Measurements from ENCODE around the gene ATP6V0D1.
A peak's percentile ranks its signal among the peaks of the same experiment; 100 is the strongest.

ATP6V0D1 gene

DNA sequence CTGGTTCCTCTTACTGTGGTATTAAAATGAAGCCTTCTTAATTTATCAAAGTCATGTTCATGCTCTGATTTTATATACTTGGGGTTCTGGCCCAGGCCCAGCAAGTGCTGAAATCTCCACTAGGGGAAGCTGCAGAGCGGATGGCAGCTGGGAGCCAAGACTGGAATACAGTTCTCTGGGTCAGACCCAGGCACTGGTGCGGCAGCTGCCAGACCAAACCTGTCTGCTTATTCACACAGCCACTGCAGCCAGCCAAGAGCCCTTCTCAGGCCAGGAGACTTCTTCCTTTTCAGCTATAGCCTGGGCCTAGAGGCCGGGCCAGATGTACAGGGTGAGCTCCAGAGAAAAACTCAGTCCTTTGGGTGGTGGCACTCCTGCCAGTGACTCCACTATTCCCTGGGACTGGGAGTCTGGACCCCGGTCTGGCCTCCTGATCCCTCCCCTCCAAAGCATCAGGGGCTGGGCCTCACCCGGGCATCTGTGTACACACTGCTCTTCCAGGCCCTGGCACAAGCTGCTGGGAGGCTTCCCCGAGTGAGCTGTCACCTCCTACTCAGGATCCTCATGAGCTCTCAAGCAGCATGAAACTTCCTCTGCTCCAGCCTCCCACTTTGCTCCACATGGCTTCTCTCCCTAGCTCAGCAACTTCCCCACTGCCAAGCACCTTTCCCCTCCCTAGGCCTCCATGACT, 24.4 kb downstream of the ATP6V0D1 start:
- no peak for TF ChIP-seq TARDBP (IDR thresholded peaks at IDR 0.05)
- ChIA-PET POLR2A (interaction anchor here (0.6 to 1.4 kb wide), 2 partner anchors 24 to 25 kb away, joined by 3 to 4 read pairs; partner anchors contain the start of genes ATP6V0D1 and HSD11B2), CTCF (interaction anchor here (0.8 to 1.5 kb wide), 5 partner anchors 8 to 34 kb away, joined by 3 to 8 read pairs (median 5); no protein-coding TSS in a partner anchor)
- DNase-seq (ENCODE audit: extremely low spot score) = no peak

GRCh38 chr16:67454852-67455251, 26.1 kb downstream of the ATP6V0D1 start:
- ChIA-PET CTCF (no interaction called here), POLR2A (no interaction called here)
- TF ChIP-seq SUZ12 (IDR thresholded peaks at IDR 0.05) = no peak
- no peak for TF ChIP-seq ELF4 (IDR thresholded peaks at IDR 0.05)
- no peak for TF ChIP-seq SP1 (IDR thresholded peaks at IDR 0.05)
- no peak for TF ChIP-seq L3MBTL2 (conservative IDR thresholded peaks at IDR 0.05)
- no peak for TF ChIP-seq LEF1 (IDR thresholded peaks at IDR 0.05; ENCODE audit: borderline replicate concordance)
- no peak for TF ChIP-seq TARDBP (IDR thresholded peaks at IDR 0.05)
- TF ChIP-seq FOXM1 (IDR thresholded peaks at IDR 0.05; ENCODE audit: borderline replicate concordance) = no peak
- no peak for TF ChIP-seq FOXK2 (IDR thresholded peaks at IDR 0.05)
- no peak for TF ChIP-seq HDGF (IDR thresholded peaks at IDR 0.05; ENCODE audit: borderline replicate concordance)
- no peak for TF ChIP-seq NFRKB (IDR thresholded peaks at IDR 0.05)
- DNase-seq (ENCODE audit: extremely low spot score) = no peak

- ChIA-PET POLR2A (interaction anchor here (0.9 kb wide), 1 partner anchor 27 kb away, joined by 3 read pairs; no protein-coding TSS in a partner anchor), CTCF (no interaction called here)
- TF ChIP-seq, protein P1, sequence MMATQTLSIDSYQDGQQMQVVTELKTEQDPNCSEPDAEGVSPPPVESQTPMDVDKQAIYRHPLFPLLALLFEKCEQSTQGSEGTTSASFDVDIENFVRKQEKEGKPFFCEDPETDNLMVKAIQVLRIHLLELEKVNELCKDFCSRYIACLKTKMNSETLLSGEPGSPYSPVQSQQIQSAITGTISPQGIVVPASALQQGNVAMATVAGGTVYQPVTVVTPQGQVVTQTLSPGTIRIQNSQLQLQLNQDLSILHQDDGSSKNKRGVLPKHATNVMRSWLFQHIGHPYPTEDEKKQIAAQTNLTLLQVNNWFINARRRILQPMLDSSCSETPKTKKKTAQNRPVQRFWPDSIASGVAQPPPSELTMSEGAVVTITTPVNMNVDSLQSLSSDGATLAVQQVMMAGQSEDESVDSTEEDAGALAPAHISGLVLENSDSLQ (IDR thresholded peaks at IDR 0.05) = 0 out of 2 replicates have a peak, but pooled peaks have one; percentile 10
- no peak for TF ChIP-seq HDGF (IDR thresholded peaks at IDR 0.05; ENCODE audit: borderline replicate concordance)
- DNase-seq (ENCODE audit: extremely low spot score) = no peak
Observed at GRCh38 chr16:67454104-67454503, 26.9 kb downstream of the ATP6V0D1 start.

- TF ChIP-seq BHLHE40 (IDR thresholded peaks at IDR 0.05; ENCODE audit: borderline replicate concordance) (no peak), NFRKB (IDR thresholded peaks at IDR 0.05) (no peak), ZNF384 (IDR thresholded peaks at IDR 0.05) (no peak)
- ChIA-PET POLR2A (no interaction called here), CTCF (interaction anchor here (0.8 kb wide), 1 partner anchor 11 kb away, joined by 4 read pairs; no protein-coding TSS in a partner anchor)
- DNase-seq (ENCODE audit: extremely low spot score) = no peak
Observed at GRCh38 chr16:67451704-67452435, 29.1 kb downstream of the ATP6V0D1 start.

DNA sequence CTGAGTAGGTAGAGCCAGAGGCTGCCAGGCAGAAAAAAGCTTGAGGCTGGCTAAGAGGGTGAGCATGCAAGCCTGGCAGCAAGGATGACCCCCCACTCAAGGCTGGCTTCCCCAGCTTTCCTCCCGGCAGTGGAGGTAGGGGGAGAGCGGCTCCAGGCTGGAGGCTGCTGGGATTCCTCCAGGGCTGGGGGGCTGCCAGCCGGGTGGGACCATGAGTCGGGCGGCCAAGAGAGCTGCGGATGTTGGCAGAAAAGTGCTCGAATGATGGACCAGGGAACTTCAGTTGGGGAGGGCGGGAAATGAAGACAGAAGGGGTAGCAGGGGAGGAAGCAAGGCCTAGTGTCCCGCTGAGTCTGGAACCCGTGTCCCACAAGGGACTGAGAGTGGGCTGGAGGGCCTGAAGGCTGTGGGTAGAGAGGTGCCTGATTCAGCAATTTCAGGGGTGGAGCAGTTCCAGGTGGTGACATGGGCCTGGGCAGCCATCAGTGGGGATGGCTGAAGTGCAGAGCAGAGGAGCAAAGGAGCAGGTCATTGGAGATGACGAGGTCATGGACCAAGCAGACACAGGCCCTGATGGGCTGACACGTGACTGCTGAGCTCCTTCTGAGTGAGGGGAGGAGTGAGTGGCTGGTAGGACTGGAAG, 29.8 kb downstream of the ATP6V0D1 start:
- ChIA-PET CTCF (interaction anchor here (1.4 kb wide), 1 partner anchor 15 kb away, joined by 3 read pairs; no protein-coding TSS in a partner anchor), POLR2A (no interaction called here)
- TF ChIP-seq ELF4 (IDR thresholded peaks at IDR 0.05) = no peak
- no peak for TF ChIP-seq SP1 (IDR thresholded peaks at IDR 0.05)
- TF ChIP-seq HDGF (IDR thresholded peaks at IDR 0.05; ENCODE audit: borderline replicate concordance) = no peak
- no peak for TF ChIP-seq FOXA1 (IDR thresholded peaks at IDR 0.05)
- no peak for TF ChIP-seq ZNF384 (IDR thresholded peaks at IDR 0.05)
- TF ChIP-seq NFRKB (IDR thresholded peaks at IDR 0.05) = no peak
- TF ChIP-seq L3MBTL2 (conservative IDR thresholded peaks at IDR 0.05) = no peak
- TF ChIP-seq BHLHE40 (IDR thresholded peaks at IDR 0.05; ENCODE audit: borderline replicate concordance) = no peak
- TF ChIP-seq, protein P1 (IDR thresholded peaks at IDR 0.05) = no peak
- TF ChIP-seq FOXK2 (IDR thresholded peaks at IDR 0.05) = no peak
- no peak for DNase-seq (ENCODE audit: extremely low spot score)

GRCh38 chr16:67449739-67450138, 31.2 kb downstream of the ATP6V0D1 start:
- ChIA-PET POLR2A (no interaction called here), CTCF (interaction anchor here (1.4 to 1.5 kb wide), 2 partner anchors 14 to 123 kb away, joined by 3 read pairs; partner anchors contain the start of genes KCTD19 and LRRC36)
- TF ChIP-seq SP1 (IDR thresholded peaks at IDR 0.05) (no peak), SUZ12 (IDR thresholded peaks at IDR 0.05) (no peak), L3MBTL2 (conservative IDR thresholded peaks at IDR 0.05) (no peak), HDGF (IDR thresholded peaks at IDR 0.05; ENCODE audit: borderline replicate concordance) (no peak), ZNF384 (IDR thresholded peaks at IDR 0.05) (no peak), FOXK2 (IDR thresholded peaks at IDR 0.05) (no peak), ELF4 (IDR thresholded peaks at IDR 0.05) (no peak), CTBP1 (IDR thresholded peaks at IDR 0.05; ENCODE audit: borderline replicate concordance) (no peak)
- DNase-seq (ENCODE audit: extremely low spot score) = no peak

GRCh38 chr16:67449336-67449735, 31.6 kb downstream of the ATP6V0D1 start:
- TF ChIP-seq ELF4 (IDR thresholded peaks at IDR 0.05) (no peak), CTBP1 (IDR thresholded peaks at IDR 0.05; ENCODE audit: borderline replicate concordance) (no peak), TARDBP (IDR thresholded peaks at IDR 0.05) (no peak), ARNT (IDR thresholded peaks at IDR 0.05) (no peak), ZNF384 (IDR thresholded peaks at IDR 0.05) (no peak), FOXK2 (IDR thresholded peaks at IDR 0.05) (no peak), BHLHE40 (IDR thresholded peaks at IDR 0.05; ENCODE audit: borderline replicate concordance) (no peak), FOXM1 (IDR thresholded peaks at IDR 0.05; ENCODE audit: borderline replicate concordance) (no peak), NFRKB (IDR thresholded peaks at IDR 0.05) (no peak), SP1 (IDR thresholded peaks at IDR 0.05) (no peak), LEF1 (IDR thresholded peaks at IDR 0.05; ENCODE audit: borderline replicate concordance) (no peak), FOXA1 (IDR thresholded peaks at IDR 0.05) (no peak), HDGF (IDR thresholded peaks at IDR 0.05; ENCODE audit: borderline replicate concordance) (no peak), L3MBTL2 (conservative IDR thresholded peaks at IDR 0.05) (no peak), SUZ12 (IDR thresholded peaks at IDR 0.05) (no peak)
- TF ChIP-seq, protein P1 (IDR thresholded peaks at IDR 0.05) = no peak
- ChIA-PET POLR2A (no interaction called here), CTCF (interaction anchor here (1.5 kb wide), 1 partner anchor 123 kb away, joined by 3 read pairs; the partner anchor contains the start of genes KCTD19 and LRRC36)
- no peak for DNase-seq (ENCODE audit: extremely low spot score)

Measured in HEK293T (cell line).